ENCODE measurements around the gene GATAD2A.

The GATAD2A gene

GRCh38 chr19:19554074-19555023 is 148.9 kb downstream of the GATAD2A start:
- peak; percentile 71 for TF ChIP-seq CTCF (IDR thresholded peaks at IDR 0.05; ENCODE audit: low read length, missing control alignments)
- peak; percentile 47 for DNase-seq (ENCODE audit: low read depth)
- H3K4me3 ChIP-seq (replicated peaks; ENCODE audit: low read depth, low read length): no peak overlapping the region

- no peak for TF ChIP-seq CTCF (IDR thresholded peaks at IDR 0.05; ENCODE audit: low read length, missing control alignments)
- H3K4me3 ChIP-seq (replicated peaks; ENCODE audit: low read depth, low read length): no peak overlapping the region
- no peak for DNase-seq (ENCODE audit: low read depth)
Measured at GRCh38 chr19:19558055-19558454, 152.6 kb downstream of the GATAD2A start.

Measured in fibroblast of pulmonary artery (primary cell).